ENCODE measurements around the gene UBE2G1.

UBE2G1 gene

DNA sequence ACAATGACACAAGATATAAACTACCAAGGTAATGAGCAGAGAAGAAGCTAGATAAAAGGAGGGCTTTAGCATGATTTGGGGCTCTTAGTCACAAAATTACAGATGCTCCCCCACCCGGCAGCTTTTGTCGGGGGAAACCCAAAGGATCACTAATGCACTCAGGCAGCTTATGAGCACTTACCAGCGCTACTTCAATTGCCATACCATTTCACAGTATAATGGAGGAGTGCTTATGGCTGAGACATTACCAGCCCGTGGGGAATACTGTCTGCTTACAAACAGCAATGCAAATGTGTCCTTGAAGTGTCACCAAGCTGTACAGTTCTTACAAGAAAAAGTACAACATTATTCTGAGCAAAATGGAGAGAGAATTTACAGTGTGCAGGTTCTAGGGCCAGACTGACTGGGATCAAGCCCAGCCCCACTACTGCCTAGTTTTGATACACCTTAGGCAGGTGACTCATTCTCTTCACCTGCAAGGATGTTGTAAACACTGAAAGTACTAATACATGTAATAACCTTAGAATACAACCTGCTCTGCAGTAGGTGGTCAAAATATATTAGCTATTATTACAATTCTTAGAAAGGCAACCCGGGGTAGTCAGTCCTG, 119.0 kb downstream of the UBE2G1 start:
- no peak for DNase-seq

DNA sequence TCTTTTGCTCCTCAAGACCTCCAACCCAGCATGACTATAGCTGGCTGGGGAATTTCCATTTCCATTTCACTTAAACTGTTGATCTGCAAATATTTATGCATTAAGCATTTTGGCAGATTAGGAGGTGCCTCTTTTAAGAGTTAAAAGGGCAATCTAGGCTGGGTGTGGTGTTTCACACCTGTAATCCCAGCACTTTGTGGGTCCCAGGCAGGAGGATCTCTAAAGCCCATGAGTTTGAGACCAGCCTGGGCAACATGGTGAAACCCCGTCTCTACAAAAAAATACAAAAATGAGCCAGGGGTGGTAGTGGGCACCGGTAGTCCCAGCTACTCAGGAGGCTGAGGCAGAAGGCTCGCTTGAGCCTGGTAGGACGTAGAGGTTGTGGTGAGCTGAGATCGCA, 119.8 kb downstream of the UBE2G1 start:
- no peak for DNase-seq
- ATAC-seq = no peak

More for the DNA sequence above, 119.0 kb downstream of the UBE2G1 start:
- no peak for ATAC-seq

DNA sequence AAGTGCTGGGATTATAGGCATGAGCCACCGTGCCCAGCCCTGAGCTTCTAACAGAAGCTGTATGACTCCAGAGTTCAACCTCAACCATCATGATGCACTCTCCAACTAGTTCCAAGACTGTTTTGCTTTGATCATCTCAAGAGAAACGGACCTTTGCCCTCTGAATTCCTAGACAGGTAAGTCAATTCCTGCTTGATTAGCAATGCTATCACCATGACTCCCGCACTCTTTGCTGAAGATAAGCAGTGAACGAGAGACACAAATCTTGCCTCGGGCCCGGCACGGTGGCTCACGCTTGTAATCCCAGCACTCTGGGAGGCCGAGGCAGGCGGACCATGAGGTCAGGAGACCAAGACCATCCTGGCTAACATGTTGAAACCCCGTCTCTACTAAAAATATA, 124.9 kb downstream of the UBE2G1 start:
- DNase-seq = no peak
- no peak for ATAC-seq

DNA sequence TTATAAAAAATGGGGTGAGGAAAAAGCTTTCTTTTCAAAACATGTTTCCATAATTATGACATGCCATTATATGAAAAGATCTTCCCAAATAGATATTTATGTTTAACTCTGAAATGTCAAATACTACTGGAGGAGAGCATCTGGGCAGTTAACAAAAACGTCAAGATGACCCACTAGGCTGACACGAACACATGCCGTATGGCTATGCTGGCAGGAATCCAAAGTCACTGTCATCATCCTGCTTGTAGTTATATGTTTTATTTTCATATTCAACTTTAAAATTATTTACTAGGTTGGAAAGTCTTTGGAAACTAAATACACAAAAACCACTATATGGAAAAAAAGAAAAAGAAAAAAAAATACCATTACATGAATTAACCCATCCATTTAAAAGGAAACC, 130.0 kb downstream of the UBE2G1 start:
- ATAC-seq = no peak
- no peak for DNase-seq

DNA sequence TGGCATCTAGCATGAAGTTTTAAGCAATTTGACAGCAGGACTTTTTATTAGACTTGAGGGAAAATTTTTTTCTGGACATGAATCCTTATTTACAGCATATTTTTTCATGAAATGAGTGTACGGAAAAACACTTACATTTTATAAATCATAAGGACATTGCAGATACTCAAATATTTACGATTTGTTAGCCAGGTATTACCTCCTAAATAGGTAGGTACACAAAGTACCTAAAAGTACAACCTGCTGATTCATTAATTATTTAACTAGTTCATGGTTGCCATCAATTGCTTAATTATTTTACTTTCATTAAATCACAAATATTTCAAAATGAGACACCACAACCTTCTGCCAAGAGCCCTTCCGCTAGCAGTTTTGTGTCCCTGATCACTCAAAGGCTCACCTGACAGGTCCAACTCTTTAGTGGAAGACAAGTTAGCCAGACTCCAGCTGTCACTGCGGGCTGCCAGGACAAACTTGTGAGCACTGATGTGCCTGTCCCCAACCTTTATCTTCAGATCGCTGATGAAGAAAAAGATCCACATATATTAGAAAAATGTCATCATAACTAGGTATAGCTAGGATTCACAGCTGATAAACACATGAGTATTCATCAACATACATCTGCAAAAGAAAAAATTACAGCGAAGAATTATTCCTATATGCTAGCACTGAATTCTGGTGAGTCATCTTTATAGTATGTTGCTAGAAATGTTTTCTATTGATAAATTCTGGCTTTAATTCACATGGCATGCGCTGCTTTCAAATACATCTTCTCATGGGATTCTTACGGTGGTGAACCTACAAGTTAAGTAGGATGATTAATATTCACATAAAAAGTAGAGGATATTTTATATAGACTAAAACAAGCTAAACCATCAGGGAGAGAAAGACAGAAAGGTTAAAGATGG, 130.8 kb downstream of the UBE2G1 start:
- no peak for DNase-seq
- no peak for ATAC-seq

DNA sequence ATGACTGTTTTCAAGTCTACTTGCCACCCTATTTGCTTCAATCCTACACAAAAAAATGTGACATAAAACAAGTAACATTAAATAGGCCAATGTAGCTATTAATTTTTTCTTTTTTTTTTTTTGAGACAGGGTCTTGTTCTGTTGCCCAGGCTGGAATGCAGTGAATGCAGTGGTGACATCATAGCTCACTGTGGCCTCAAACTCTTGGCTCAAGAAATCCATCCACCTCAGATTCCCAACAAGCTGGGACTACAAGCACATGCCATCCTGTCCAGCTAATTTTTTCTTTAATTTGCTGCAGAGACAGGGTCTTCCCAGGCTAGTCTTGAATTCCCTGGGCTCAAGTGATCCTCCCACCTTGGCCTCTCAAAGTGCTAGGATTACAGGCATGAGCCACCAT, 132.1 kb downstream of the UBE2G1 start:
- no peak for DNase-seq

DNA sequence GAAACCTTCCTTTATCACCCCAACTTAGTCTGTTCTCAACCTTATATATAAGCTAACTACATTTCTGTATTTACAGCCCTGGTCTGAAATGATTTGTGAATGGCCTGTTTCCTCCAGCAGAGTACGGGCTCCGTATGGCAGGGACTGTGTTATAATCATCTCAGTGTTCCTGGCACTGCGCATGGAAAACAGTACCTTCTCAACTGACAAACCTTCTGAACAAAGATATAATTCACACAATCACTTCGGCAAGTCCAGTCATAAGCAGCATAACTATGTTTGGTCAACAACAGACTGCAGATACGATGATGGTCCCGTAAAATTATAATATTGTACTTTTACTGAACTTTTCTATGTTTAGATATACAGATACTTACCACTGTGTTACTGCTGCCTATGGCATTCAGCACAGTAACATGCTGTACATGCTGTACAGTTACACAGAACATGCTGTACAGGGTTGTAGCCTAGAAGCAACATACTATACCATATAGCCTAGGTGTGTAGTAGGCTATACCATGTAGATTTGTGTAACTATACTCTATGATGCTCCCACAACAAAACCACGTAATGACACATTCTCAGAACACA, 132.7 kb downstream of the UBE2G1 start:
- DNase-seq (no peak), ATAC-seq (no peak)

More for the DNA sequence above, 132.1 kb downstream of the UBE2G1 start:
- ATAC-seq = no peak

DNA sequence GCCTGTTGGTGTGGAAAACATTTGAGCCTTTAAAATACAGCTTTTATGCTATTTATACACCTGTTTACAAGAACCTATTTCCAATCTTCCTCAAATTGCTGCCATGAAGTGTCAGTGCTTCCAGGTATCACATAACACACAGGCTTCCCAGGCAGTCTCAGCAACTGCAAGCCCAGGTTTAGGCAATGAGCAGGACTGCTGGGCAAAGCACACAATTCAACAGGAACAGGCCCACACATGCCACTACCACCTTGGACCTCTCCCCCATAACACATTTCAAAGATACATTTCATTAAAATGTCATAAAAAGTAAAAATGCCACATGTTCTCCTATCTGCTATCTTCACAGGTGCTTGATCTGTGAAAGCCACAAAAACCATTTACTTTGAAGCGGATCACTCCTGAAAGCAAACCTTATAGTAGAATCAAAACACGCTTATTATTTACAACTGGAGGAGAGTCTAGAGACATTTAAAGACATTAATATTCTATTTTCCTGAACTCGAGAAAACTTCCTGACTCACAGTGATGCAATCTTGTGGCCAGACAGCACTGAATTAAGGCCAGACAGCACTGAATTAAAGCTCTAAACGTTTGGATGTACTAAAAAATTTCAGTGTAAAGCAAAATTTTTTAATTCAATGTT, 134.2 kb downstream of the UBE2G1 start:
- ATAC-seq = no peak
- DNase-seq = no peak

DNA sequence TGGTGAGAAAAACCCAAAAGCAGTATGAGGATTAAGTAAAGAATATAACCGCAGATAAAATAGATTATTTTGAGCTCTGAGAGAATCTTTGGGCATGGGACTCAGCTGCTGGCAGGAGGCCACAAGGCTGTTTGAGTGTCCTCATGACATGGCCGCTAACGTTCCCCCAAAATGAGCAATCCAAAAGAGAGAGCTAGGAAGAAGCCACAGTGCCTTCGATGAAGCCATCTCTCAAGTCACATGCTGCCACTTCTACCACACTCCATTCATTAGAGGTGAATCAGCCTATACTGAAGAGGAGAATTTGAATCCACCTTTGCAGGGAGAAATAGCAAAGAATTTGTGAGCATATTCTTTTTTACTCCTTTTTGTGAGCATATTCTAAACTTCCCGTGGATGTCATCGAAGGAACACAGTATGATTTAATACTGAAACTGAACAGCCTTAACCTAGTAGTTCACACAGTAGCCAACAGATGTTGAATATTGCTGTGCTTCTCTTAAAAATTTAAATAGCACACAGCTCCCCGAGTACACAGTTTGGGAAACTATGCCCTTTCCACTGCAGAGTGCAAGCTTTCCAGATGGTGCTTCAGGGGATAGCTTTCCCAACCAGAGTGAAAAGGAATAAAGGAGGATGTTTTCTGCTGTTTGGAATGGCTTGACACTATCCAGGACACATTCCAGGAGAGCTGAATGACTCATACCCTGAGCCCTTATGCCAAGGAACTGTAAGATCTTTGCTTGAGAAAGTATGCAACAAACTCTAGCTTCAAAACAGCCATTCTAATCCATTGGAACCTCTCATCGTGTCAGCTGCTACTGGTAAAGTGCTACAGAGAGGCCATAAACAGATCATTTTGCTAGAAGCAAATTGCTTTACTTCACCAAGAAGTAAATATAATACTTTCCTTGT, 136.6 kb downstream of the UBE2G1 start:
- ATAC-seq = no peak
- no peak for DNase-seq

DNA sequence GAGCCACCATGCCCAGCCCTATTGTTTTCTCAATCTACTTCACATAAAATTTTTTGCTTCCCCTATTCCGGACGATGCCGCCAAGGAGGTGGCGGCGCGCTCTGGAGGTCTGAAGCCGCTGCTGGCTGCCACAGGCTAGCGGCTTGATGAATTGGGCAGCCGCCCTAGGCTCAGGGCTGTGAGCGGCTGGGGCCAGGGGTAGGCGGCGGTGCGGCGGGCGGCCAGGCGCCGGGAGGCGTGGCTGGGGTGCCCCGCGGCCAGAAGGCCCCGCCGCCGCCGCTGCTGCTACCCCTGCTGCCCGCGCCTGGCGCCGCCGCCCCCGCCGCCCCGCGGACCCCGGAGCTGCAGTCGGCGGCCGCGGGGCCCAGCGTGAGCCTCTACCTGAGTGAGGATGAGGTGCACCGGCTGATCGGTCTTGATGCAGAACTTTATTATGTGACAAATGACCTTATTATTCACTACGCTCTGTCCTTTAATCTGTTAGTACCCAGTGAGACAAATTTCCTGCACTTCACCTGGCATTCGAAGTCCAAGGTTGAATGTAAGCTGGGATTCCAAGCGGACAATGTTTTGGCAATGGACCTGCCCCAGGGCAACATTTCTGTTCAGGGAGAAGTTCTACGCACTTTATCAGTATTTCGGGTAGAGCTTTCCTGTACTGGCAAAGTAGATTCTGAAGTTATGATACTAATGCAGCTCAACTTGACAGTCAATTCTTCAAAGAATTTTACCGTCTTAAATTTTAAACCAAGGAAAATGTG, 144.4 kb downstream of the UBE2G1 start:
- ATAC-seq = no peak

DNA sequence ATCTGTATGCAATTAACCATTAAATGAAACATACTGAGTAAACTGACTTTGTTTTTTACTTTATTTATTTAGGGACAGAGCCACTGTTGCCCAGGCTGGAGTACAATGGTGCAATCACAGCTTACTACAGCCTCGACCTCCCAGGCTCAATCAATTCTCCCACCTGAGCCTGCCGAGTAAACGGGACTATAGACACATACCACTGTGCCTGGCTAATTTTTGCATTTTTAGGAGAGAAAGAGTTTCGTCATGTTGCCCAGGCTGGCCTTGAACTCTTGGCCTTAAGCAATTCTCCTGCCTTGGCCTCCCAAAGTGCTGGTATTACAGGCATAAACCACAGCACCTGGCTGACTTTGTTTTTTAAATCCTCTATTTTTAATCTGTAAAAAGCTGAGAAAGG, 145.3 kb downstream of the UBE2G1 start:
- ATAC-seq (no peak), DNase-seq (no peak)

More for the DNA sequence above, 144.4 kb downstream of the UBE2G1 start:
- DNase-seq = no peak

DNA sequence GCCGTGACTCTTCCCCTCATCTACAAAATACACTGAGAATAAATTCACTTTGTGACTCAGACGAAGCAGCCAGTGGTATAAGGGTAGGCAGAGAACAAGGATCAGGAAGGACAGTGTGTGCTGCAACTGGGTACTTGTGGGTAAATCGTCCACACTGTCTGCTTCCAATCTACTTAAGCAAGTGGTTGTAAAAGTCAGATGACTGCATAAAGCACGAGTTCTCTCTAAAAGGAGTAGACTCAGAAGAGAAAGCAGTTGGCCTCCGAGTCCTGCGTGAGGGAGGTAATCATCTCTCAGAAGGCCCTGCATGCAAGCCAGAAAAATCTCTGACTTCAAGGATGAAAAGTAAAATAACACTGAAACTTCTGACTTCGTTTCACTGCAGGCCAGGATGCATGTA, 145.8 kb downstream of the UBE2G1 start:
- no peak for DNase-seq

More for the DNA sequence above, 145.8 kb downstream of the UBE2G1 start:
- no peak for ATAC-seq
